GM12874 (cell line): ENCODE measurements around the gene ING1.

Source experiments
- CTCF ChIP-seq: IDR thresholded peaks from 2 replicates; pipeline ENCODE4 v1.5.1; 2011; ENCODE audit warnings: low read depth, mild to moderate bottlenecking, control low read depth, low read length, moderate library complexity; ENCODE audit not compliant: insufficient read depth

The ING1 gene

GRCh38 chr13:110734561-110734960, 21.1 kb downstream of the ING1 start:
- no peak for TF ChIP-seq CTCF

GRCh38 chr13:110737555-110737954, 24.1 kb downstream of the ING1 start:
- TF ChIP-seq CTCF, result no peak

GRCh38 chr13:110743687-110744086, 30.2 kb downstream of the ING1 start:
- no peak for TF ChIP-seq CTCF

GRCh38 chr13:110746438-110746837, 32.9 kb downstream of the ING1 start:
- TF ChIP-seq CTCF, result no peak

GRCh38 chr13:110748271-110748670, 34.8 kb downstream of the ING1 start:
- TF ChIP-seq CTCF, result no peak

- no peak for TF ChIP-seq CTCF
These were observed 42.7 kb downstream of the ING1 start for GRCh38 chr13:110756219-110756631.

GRCh38 chr13:110757296-110757695, 43.8 kb downstream of the ING1 start:
- TF ChIP-seq CTCF, result no peak
